Caco-2 (cell line): ENCODE results near the gene C19orf47. TPM values are rescaled to one million over a fixed set of nuclear protein-coding genes. Genes with fewer than 3 reads are reported as not detected.
A peak's percentile ranks its signal among the peaks of the same experiment; 100 is the strongest.

Experiments used
- BruUV-seq: library from RNA; stranded (reverse); fragments of 400-500 nt; replicated peaks from 2 replicates; lab custom pipeline; 2021; lab: Mats Ljungman, UMichigan
- CTCF ChIA-PET: fragments of 300-600 bp; sonication (Branson Sonifier 250); formaldehyde crosslinking; loops from one replicate; lab custom pipeline; 2022; ENCODE audit warnings: antibody characterized with exemption; lab: Charles Lee
- POLR2A ChIA-PET: fragments of 300-600 bp; sonication (Branson Sonifier 250); formaldehyde crosslinking; loops from one replicate; lab custom pipeline; 2022; ENCODE audit warnings: antibody characterized with exemption; lab: Charles Lee
- DNase-seq, 2 experiments: peaks; one replicate each; pipeline versions ENCODE4 v3.0.0 to v3.0.0-alpha.2; 2020 to 2022
- H3K27me3 ChIP-seq: replicated peaks from 2 replicates; pipeline ENCODE4 v1.6.0; 2011; ENCODE audit warnings: low read length; ENCODE audit not compliant: control insufficient read depth, insufficient read depth
- H3K36me3 ChIP-seq: 2 replicates; pipeline ENCODE4 v1.5.1; 2011; ENCODE audit warnings: low read length; ENCODE audit not compliant: control insufficient read depth, insufficient read depth
- H3K4me1 ChIP-seq: fragments of 250-450 bp; sonication (Bioruptor Pico); 2 replicates; pipeline ENCODE4 v1.5.1; 2020; ENCODE audit warnings: mild to moderate bottlenecking
- H3K4me3 ChIP-seq: 2 replicates; pipeline ENCODE4 v1.5.1; 2011; ENCODE audit warnings: low read depth, mild to moderate bottlenecking, control low read depth, low read length
- H3K9me3 ChIP-seq: fragments of 250-450 bp; sonication (Bioruptor Pico); 2 replicates; pipeline ENCODE4 v1.5.1; 2020; ENCODE audit warnings: mild to moderate bottlenecking, moderate library complexity
- H3K27ac Mint-ChIP-seq: one replicate; pipeline ENCODE4 v1.8.0; 2022; ENCODE audit warnings: mixed read lengths; ENCODE audit not compliant: unreplicated experiment
- H3K27me3 Mint-ChIP-seq: one replicate; pipeline ENCODE4 v1.8.0; 2022; ENCODE audit warnings: mixed read lengths; ENCODE audit not compliant: insufficient read depth, unreplicated experiment
- H3K36me3 Mint-ChIP-seq: one replicate; pipeline ENCODE4 v1.8.0; 2022; ENCODE audit warnings: mild to moderate bottlenecking, mixed read lengths; ENCODE audit not compliant: insufficient read depth, unreplicated experiment
- H3K4me1 Mint-ChIP-seq: one replicate; pipeline ENCODE4 v1.8.0; 2022; ENCODE audit warnings: low read depth, mixed read lengths; ENCODE audit not compliant: unreplicated experiment
- H3K4me3 Mint-ChIP-seq: one replicate; pipeline ENCODE4 v1.8.0; 2022; ENCODE audit warnings: mild to moderate bottlenecking, moderate library complexity, mixed read lengths; ENCODE audit not compliant: unreplicated experiment
- H3K9me3 Mint-ChIP-seq: one replicate; pipeline ENCODE4 v1.8.0; 2022; ENCODE audit warnings: mixed read lengths; ENCODE audit not compliant: unreplicated experiment
- intact Hi-C: fragments of 100-400 bp; cut with micrococcal nuclease; formaldehyde crosslinking; loops from one replicate; pipeline ENCODE4 v1.10.0; 2022; ENCODE audit not compliant: unreplicated experiment
- total RNA-seq: library from RNA; stranded (reverse); gene quantifications from 2 replicates; pipeline ENCODE4 v1.2.3, GENCODE V29; 2022
- TF ChIP-seq, protein P1 (sequence below), 2 experiments: fragments of 200-600 bp in 1 of 2; IDR thresholded peaks; 1 replicate in 1 of 2; 2 replicates in 1 of 2; pipeline versions ENCODE4 v1.5.1 to v1.8.0; 2011 to 2022; ENCODE audit warnings: antibody characterized with exemption in 1 of 2, control low read depth in 1 of 2, inconsistent platforms in 1 of 2, low read depth in 1 of 2, low read length in 1 of 2, mild to moderate bottlenecking in 1 of 2, moderate library complexity in 1 of 2; ENCODE audit not compliant: insufficient read depth in 1 of 2, severe bottlenecking in 1 of 2, unreplicated experiment in 1 of 2

The C19orf47 gene
- total RNA-seq, 1 experiment from 2014 or later = 28.3 TPM

DNA sequence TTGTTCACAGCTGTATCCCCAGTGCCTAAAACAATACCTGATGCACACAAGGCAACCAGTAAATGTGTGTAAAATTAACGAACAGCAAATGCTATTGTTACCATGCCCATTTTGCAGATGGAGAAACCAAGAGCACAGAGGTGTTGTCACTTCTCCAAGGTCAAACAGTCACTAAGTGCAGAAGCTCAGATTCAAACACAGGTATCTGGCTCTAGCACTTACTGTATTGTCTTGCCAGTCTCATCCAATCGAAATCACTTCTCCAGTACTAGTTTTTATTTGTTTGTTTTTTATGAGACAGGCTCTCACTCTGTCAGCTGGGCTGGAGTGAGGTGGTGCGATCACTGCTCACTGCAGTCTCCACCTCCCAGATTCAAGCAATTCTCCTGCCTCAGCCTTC is 14.0 kb upstream of the C19orf47 start:
- no TSS peak for BruUV-seq

DNA sequence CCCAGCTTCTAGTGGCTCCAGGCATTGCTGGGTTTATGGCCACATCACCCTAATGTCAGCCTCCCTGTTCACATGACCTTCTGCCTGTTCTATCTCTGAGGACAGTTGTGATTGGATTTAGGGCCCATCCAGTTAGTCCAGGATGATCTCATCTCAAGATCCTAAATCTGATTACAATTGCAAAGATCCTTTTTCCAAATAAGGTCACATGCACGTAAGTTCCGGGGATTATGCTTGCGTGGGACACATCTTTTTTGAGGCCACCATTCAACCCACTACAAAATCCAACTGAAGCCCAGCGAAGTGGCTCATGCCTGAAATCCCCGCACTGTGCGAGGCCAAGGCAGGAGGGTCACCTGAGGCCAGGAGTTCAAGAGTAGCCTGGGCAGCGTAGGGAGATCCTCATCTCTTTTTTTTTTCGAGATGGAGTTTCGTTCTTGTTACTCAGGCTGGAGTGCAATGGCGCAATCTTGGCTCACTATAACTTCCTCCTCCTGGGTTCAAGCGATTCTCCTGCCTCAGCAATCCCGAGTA is 12.6 kb upstream of the C19orf47 start:
- Histone ChIP-seq H3K4me1 (no peaks in the 10 kb centered on the region), H3K4me3 (no peak overlapping the region), H3K27me3 (no peaks in the 10 kb centered on the region), H3K36me3 (no peaks in the 10 kb centered on the region), H3K9me3 (no peaks in the 10 kb centered on the region)
- no peaks in the 10 kb centered on the region for H3K4me1 Mint-ChIP-seq
- H3K9me3 Mint-ChIP-seq = no peaks in the 10 kb centered on the region
- CTCF ChIA-PET = no interaction called here
- H3K27ac Mint-ChIP-seq = peak overlapping the region; percentile 76
- peak in 1 of 2 experiments; percentile 59 for DNase-seq
- peaks cover 16% of the 10 kb centered on the region for H3K36me3 Mint-ChIP-seq
- no TSS peak for BruUV-seq
- no peak overlapping the region for H3K4me3 Mint-ChIP-seq
- POLR2A ChIA-PET = no interaction called here
- TF ChIP-seq, protein P1, sequence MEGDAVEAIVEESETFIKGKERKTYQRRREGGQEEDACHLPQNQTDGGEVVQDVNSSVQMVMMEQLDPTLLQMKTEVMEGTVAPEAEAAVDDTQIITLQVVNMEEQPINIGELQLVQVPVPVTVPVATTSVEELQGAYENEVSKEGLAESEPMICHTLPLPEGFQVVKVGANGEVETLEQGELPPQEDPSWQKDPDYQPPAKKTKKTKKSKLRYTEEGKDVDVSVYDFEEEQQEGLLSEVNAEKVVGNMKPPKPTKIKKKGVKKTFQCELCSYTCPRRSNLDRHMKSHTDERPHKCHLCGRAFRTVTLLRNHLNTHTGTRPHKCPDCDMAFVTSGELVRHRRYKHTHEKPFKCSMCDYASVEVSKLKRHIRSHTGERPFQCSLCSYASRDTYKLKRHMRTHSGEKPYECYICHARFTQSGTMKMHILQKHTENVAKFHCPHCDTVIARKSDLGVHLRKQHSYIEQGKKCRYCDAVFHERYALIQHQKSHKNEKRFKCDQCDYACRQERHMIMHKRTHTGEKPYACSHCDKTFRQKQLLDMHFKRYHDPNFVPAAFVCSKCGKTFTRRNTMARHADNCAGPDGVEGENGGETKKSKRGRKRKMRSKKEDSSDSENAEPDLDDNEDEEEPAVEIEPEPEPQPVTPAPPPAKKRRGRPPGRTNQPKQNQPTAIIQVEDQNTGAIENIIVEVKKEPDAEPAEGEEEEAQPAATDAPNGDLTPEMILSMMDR (IDR thresholded peaks at IDR 0.05; ENCODE audit: insufficient read depth in 1 of 2, low read depth in 1 of 2, low read length in 1 of 2, severe bottlenecking in 1 of 2, unreplicated experiment in 1 of 2) = no peak
- H3K27me3 Mint-ChIP-seq = no peaks in the 10 kb centered on the region
- intact Hi-C loops = no loop called here

More for the DNA sequence above, 14.0 kb upstream of the C19orf47 start:
- H3K27ac Mint-ChIP-seq = no peak overlapping the region
- ChIA-PET POLR2A (no interaction called here), CTCF (interaction anchor here (0.6 kb wide), 1 partner anchor 75 kb away, joined by 6 read pairs; no protein-coding TSS in a partner anchor)
- H3K4me1 Mint-ChIP-seq = no peaks in the 10 kb centered on the region
- no peak overlapping the region for H3K4me3 Mint-ChIP-seq
- Histone ChIP-seq H3K9me3 (no peaks in the 10 kb centered on the region), H3K36me3 (no peaks in the 10 kb centered on the region), H3K27me3 (no peaks in the 10 kb centered on the region), H3K4me3 (no peak overlapping the region), H3K4me1 (no peaks in the 10 kb centered on the region)
- H3K9me3 Mint-ChIP-seq = no peaks in the 10 kb centered on the region
- H3K27me3 Mint-ChIP-seq = no peaks in the 10 kb centered on the region
- H3K36me3 Mint-ChIP-seq = peaks cover 16% of the 10 kb centered on the region
- TF ChIP-seq, protein P1 (IDR thresholded peaks at IDR 0.05; ENCODE audit: insufficient read depth in 1 of 2, low read depth in 1 of 2, low read length in 1 of 2, severe bottlenecking in 1 of 2, unreplicated experiment in 1 of 2) = no peak
- no peak for DNase-seq
- intact Hi-C loops = no loop called here

GRCh38 chr19:40360020-40360707 is 12.0 kb upstream of the C19orf47 start:
- H3K9me3 Mint-ChIP-seq = no peaks in the 10 kb centered on the region
- H3K27ac Mint-ChIP-seq = peak overlapping the region; percentile 76
- peaks cover 16% of the 10 kb centered on the region for H3K36me3 Mint-ChIP-seq
- H3K36me3 ChIP-seq = no peaks in the 10 kb centered on the region
- no peak overlapping the region for H3K4me3 Mint-ChIP-seq
- BruUV-seq = no TSS peak
- no peaks in the 10 kb centered on the region for H3K27me3 Mint-ChIP-seq
- H3K27me3 ChIP-seq = no peaks in the 10 kb centered on the region
- intact Hi-C loops = no loop called here
- DNase-seq = no peak
- H3K4me3 ChIP-seq = no peak overlapping the region
- H3K4me1 Mint-ChIP-seq = no peaks in the 10 kb centered on the region
- no peaks in the 10 kb centered on the region for H3K4me1 ChIP-seq
- ChIA-PET CTCF (no interaction called here), POLR2A (no interaction called here)
- TF ChIP-seq, protein P1 (IDR thresholded peaks at IDR 0.05; ENCODE audit: insufficient read depth in 1 of 2, low read depth in 1 of 2, low read length in 1 of 2, severe bottlenecking in 1 of 2, unreplicated experiment in 1 of 2) = no peak
- H3K9me3 ChIP-seq = no peaks in the 10 kb centered on the region
